Duodenal mucosa (tissue), 2 donors: ENCODE measurements around the gene IGSF9.

Source experiments
- H3K27ac ChIP-seq: one replicate; pipeline ENCODE4 v1.7.0; 2013; ENCODE audit warnings: low read depth, low read length
- H3K27me3 ChIP-seq, 2 donors: one replicate each; pipeline ENCODE4 v1.7.0; 2013; ENCODE audit warnings: low read length in 2 of 2, control low read depth in 1 of 2; ENCODE audit not compliant: insufficient read depth in 2 of 2, control insufficient read depth in 1 of 2
- H3K36me3 ChIP-seq, 2 donors: one replicate each; pipeline ENCODE4 v1.7.0; 2013; ENCODE audit warnings: low read length in 2 of 2, control low read depth in 1 of 2; ENCODE audit not compliant: insufficient read depth in 2 of 2, control insufficient read depth in 1 of 2
- H3K4me1 ChIP-seq, 2 donors: one replicate each; pipeline ENCODE4 v1.7.0; 2013; ENCODE audit warnings: low read length in 2 of 2, control low read depth in 1 of 2; ENCODE audit not compliant: insufficient read depth in 2 of 2, control insufficient read depth in 1 of 2
- H3K4me3 ChIP-seq, 2 donors: one replicate each; pipeline ENCODE4 v1.7.0; 2013; ENCODE audit warnings: low read length in 2 of 2, low read depth in 1 of 2
- H3K9ac ChIP-seq, 2 donors: one replicate each; pipeline ENCODE4 v1.7.0; 2013; ENCODE audit warnings: low read length in 2 of 2, low read depth in 1 of 2
- H3K9me3 ChIP-seq, 2 donors: one replicate each; pipeline ENCODE4 v1.7.0; 2013; ENCODE audit warnings: low read length in 2 of 2, control low read depth in 1 of 2; ENCODE audit not compliant: control insufficient read depth in 1 of 2

IGSF9 gene

DNA sequence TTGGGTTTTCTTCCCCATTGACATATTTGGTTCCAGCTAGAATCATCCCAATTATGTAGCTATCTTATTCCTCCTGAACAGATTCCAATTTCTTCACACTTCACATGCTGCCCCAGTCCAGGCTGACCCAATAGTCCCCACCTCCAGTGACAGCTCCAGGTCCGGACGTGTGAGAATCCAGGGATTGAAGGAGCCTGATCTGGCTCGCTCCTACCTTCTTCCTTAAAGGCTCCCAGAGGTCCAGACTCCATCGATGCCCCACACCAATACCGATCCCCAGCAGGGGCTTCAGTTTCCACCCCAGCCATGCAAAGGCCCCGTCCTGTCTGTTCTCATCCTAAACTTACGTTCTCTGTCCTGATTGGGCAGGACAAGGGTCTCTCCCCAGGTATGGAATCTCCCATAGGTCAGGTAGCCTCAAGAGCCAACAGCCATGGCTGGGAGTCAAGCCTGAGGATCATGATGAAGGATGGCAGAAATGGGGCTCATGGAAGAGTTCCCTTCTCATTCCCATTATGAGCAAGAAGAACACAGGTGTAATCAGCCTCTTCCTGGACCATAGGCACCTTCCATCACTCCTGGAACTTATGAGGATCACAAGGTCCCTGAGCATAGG, 29.0 kb upstream of the IGSF9 start:
- H3K36me3 ChIP-seq = peaks cover 3 to 11% of the 10 kb centered on the region in 2 donors
- H3K4me1 ChIP-seq = peaks cover 25 to 27% of the 10 kb centered on the region in 2 donors
- H3K27ac ChIP-seq = no peak overlapping the region
- H3K4me3 ChIP-seq = no peak overlapping the region
- no peak overlapping the region for H3K9ac ChIP-seq
- no peaks in the 10 kb centered on the region for H3K9me3 ChIP-seq
- H3K27me3 ChIP-seq = no peaks in the 10 kb centered on the region

DNA sequence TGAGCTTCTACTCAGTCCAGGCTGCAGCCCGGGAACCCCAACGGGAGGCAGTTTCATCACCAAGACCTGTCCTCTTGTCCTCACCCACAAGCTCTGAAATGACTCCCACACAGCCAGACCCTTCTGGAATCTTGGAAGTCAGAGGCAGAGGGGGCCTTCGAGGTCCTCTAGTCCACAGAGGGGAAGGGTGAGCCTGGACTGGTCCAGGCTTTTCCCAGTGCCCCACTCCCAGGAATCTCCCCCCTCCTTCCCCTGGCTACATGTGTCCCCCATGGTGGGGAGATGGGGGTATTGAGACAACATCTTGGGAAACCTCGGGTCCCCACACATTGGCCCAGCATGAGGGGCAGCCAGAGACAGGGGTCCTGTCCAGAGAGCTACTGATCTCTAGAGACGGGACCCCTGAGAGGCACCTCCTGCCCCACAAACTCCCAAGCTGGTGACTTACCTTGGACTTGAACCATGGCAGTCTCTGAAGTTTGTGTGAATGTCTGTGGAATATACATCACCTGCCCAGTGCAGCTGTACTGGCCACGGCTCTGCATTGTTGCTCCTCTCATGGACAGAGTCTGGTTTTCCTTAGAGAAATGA, 28.0 kb upstream of the IGSF9 start:
- no peaks in the 10 kb centered on the region for H3K9me3 ChIP-seq
- H3K27me3 ChIP-seq = no peaks in the 10 kb centered on the region
- H3K27ac ChIP-seq = no peak overlapping the region
- peaks cover 3 to 11% of the 10 kb centered on the region in 2 donors for H3K36me3 ChIP-seq
- no peak overlapping the region for H3K9ac ChIP-seq
- peaks cover 29 to 32% of the 10 kb centered on the region in 2 donors for H3K4me1 ChIP-seq
- no peak overlapping the region for H3K4me3 ChIP-seq

DNA sequence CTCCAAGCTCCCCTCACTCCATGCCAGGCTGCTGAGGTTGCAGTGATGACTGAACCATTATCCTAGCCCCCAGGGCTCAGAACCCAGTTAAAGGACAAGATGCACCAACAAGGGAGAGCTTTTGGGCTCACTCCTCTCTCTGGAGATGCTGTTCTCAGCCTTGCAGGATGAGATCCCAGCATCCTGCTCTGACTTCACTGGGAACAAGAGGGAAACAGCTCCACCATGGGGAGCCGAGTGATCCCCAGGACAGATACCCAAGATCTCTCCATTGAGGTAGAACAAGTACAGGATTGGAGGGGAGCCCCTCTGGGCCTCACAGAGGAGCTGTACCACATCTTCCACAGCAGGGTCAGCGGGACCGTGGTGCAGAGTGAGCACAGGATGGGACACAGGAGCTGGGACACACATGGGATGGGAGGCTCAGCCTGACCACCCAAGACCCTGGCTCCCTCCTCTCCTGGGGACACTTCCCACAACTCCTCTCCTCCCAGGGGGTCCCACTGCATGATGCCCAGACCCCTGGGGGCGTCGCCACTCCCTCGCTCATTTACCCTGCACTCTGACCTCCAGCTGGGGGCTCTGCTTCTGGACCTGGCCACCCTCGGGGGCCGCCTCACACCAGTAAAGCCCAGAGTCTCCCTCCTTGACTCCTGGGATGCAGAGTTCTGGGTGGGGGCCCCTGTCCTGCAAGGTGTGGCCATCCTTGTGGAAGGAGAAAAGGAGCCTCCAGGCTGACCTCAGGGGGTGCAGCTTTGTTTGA, 27.2 kb upstream of the IGSF9 start:
- no peak overlapping the region for H3K9ac ChIP-seq
- H3K27ac ChIP-seq = no peak overlapping the region
- no peaks in the 10 kb centered on the region for H3K9me3 ChIP-seq
- H3K27me3 ChIP-seq = no peaks in the 10 kb centered on the region
- H3K4me3 ChIP-seq = no peak overlapping the region
- peaks cover 29 to 32% of the 10 kb centered on the region in 2 donors for H3K4me1 ChIP-seq
- peaks cover 3 to 7% of the 10 kb centered on the region in 2 donors for H3K36me3 ChIP-seq

DNA sequence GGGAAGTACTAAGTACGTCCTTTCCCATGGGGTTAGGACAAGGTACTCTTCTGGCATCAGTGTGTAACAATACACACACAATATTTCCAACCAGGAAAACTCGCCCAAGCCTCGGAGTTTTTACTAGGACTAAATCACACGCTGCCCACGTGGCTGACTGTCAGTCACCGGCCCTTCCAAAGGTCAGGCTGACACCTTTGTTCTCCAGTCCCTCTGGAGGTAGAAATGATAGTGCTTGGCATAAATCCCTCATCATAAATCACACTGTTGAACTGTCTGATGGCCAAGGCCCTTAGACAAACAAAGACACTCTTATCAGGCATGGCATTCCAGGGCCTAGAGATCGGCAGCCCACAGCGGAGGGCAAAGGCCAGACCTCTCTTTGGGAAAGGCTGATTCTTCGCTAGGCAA, 25.5 kb upstream of the IGSF9 start:
- Histone ChIP-seq H3K27me3 (no peaks in the 10 kb centered on the region), H3K36me3 (peaks cover 0 to 6% of the 10 kb centered on the region in 2 donors), H3K27ac (no peak overlapping the region), H3K9ac (no peak overlapping the region), H3K4me1 (peaks cover 29 to 32% of the 10 kb centered on the region in 2 donors), H3K9me3 (no peaks in the 10 kb centered on the region), H3K4me3 (peak overlapping the region in 1 of 2 donors; percentile 8)

GRCh38 chr1:159968901-159969300, 23.5 kb upstream of the IGSF9 start:
- no peak overlapping the region for H3K9ac ChIP-seq
- H3K4me3 ChIP-seq = no peak overlapping the region
- H3K27ac ChIP-seq = no peak overlapping the region
- H3K9me3 ChIP-seq = no peaks in the 10 kb centered on the region
- H3K4me1 ChIP-seq = peaks cover 29 to 38% of the 10 kb centered on the region in 2 donors
- H3K27me3 ChIP-seq = no peaks in the 10 kb centered on the region
- H3K36me3 ChIP-seq = peaks cover 0 to 6% of the 10 kb centered on the region in 2 donors

- H3K4me3 ChIP-seq = peak overlapping the region in 1 of 2 donors; percentile 43
- no peaks in the 10 kb centered on the region for H3K36me3 ChIP-seq
- no peak overlapping the region for H3K9ac ChIP-seq
- H3K9me3 ChIP-seq = no peaks in the 10 kb centered on the region
- H3K4me1 ChIP-seq = peaks cover 15 to 27% of the 10 kb centered on the region in 2 donors
- H3K27ac ChIP-seq = no peak overlapping the region
- H3K27me3 ChIP-seq = no peaks in the 10 kb centered on the region
Observed at GRCh38 chr1:159965263-159965662, 19.9 kb upstream of the IGSF9 start.

- no peak overlapping the region for H3K27ac ChIP-seq
Observed at GRCh38 chr1:159964144-159964543, 18.7 kb upstream of the IGSF9 start.

DNA sequence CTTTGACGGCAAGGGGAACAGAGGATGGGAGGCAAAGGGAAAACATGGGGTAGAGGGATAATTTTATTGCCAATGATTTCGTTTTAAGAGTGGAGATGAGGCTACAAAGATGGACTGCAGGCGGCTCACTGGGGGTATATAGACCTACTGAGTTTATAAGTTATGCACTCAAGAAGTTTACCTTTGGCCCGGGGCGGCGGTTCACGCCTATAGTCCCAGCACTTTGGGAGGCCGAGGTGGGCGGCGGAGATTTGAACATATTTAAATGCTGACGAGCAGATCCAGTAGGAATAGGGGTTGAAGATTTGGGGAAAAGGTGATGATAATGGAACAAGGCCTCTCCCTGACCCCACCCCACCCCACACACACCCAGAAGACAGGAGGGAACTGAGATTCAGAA, 16.8 kb upstream of the IGSF9 start:
- H3K27ac ChIP-seq = no peak overlapping the region
- no peaks in the 10 kb centered on the region for H3K27me3 ChIP-seq
- H3K36me3 ChIP-seq = no peaks in the 10 kb centered on the region
- peaks cover 8 to 21% of the 10 kb centered on the region in 2 donors for H3K4me1 ChIP-seq
- H3K9ac ChIP-seq = no peak overlapping the region
- H3K4me3 ChIP-seq = peak overlapping the region; percentile 67
- no peaks in the 10 kb centered on the region for H3K9me3 ChIP-seq

More at GRCh38 chr1:159964144-159964543, 18.7 kb upstream of the IGSF9 start:
- H3K9ac ChIP-seq = no peak overlapping the region
- H3K27me3 ChIP-seq = no peaks in the 10 kb centered on the region
- no peaks in the 10 kb centered on the region for H3K36me3 ChIP-seq
- H3K9me3 ChIP-seq = no peaks in the 10 kb centered on the region
- peak overlapping the region; percentile 11 to 51 for H3K4me3 ChIP-seq
- H3K4me1 ChIP-seq = peaks cover 5 to 17% of the 10 kb centered on the region in 2 donors

DNA sequence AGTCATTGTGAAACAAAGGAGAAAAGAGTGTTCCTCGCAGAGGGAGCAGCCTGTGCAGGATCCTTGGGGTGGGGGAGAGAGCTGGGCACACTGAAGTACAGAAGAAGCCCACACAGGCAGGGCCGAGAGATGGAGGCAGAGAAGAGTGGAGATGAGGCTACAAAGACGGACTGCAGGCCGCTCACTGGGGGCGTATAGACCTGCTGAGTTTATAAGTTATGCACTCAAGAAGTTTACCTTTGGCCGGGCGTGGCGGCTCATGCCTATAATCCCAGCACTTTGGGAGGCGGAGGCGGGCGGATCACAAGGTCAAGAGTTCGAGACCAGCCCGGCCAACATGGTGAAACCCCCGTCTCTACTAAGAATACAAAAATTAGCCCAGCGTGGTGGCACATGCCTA, 16.2 kb upstream of the IGSF9 start:
- no peaks in the 10 kb centered on the region for H3K27me3 ChIP-seq
- peak overlapping the region; percentile 46 to 55 for H3K9ac ChIP-seq
- peaks cover 8 to 21% of the 10 kb centered on the region in 2 donors for H3K4me1 ChIP-seq
- H3K27ac ChIP-seq = peak overlapping the region; percentile 52
- H3K4me3 ChIP-seq = peak overlapping the region; percentile 67
- no peaks in the 10 kb centered on the region for H3K9me3 ChIP-seq
- no peaks in the 10 kb centered on the region for H3K36me3 ChIP-seq

GRCh38 chr1:159960721-159961381, 15.4 kb upstream of the IGSF9 start:
- Histone ChIP-seq H3K9ac (peak overlapping the region in 1 of 2 donors; percentile 46), H3K27me3 (no peaks in the 10 kb centered on the region), H3K4me3 (peak overlapping the region; percentile 67), H3K27ac (peak overlapping the region; percentile 52), H3K4me1 (peaks cover 8 to 21% of the 10 kb centered on the region in 2 donors), H3K9me3 (no peaks in the 10 kb centered on the region), H3K36me3 (no peaks in the 10 kb centered on the region)
